A172 (cell line): Measurements from ENCODE around the gene JUNB. TPM values are rescaled to one million over a fixed set of nuclear protein-coding genes. Genes with fewer than 3 reads are reported as not detected.
"Not testable (repeated sequence)": the region's sequence is repeated elsewhere in the genome, so short reads cannot be mapped to it uniquely, and the experiment has no call there.

Source experiments
- DNase-seq: peaks from one replicate; pipeline ENCODE4 v3.0.0-alpha.2; 2015; ENCODE audit warnings: low spot score
- total RNA-seq: library from RNA; depleted of rRNA; stranded (reverse); fragments of >200 nt; shearing (Covaris generic); gene quantifications from 2 replicates; pipeline ENCODE4 v1.2.3, GENCODE V29; 2014

JUNB gene
- total RNA-seq, 1 experiment from 2014 or later, result 85.7 TPM

DNA sequence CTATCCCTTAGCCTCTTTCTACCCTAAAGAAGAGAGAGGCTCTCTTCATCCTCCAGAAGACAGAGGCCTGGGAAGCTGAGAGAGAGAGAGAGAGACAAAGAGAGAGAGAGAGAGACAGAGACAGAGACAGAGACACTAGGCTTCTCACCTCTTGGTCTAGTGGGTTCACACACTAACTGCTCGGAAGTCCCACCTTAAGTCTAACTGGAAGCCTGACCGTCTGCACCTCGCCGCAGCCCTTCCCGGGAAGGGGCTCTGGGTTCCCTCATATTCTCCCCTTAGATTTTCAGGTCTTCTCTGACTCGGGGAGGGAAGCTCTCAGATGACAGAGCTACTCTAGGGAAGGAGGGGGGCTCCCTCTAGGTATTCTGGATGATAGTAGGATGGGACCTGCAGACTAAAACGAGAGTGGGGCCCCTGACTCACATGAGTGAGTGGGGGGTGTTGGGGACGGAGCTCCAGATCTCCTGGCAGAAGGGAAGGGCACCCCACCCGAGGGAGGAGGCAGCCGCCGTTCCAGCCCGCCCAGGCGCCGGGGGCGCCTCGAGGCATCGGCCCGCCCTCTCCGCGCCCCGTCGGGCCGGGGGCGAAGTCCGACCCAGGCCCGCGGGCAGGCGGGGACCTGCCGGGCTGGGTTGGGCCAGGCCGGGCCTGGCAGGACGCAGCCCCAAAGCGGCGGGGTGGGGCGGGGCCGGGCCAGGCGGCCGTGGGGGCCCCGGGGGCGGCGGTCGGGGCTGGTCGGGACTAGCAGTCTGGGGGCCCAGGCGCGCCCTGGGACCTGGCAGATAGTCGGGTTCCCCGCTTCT is 2.0 kb upstream of the JUNB start:
- peak; percentile 41 for DNase-seq

DNA sequence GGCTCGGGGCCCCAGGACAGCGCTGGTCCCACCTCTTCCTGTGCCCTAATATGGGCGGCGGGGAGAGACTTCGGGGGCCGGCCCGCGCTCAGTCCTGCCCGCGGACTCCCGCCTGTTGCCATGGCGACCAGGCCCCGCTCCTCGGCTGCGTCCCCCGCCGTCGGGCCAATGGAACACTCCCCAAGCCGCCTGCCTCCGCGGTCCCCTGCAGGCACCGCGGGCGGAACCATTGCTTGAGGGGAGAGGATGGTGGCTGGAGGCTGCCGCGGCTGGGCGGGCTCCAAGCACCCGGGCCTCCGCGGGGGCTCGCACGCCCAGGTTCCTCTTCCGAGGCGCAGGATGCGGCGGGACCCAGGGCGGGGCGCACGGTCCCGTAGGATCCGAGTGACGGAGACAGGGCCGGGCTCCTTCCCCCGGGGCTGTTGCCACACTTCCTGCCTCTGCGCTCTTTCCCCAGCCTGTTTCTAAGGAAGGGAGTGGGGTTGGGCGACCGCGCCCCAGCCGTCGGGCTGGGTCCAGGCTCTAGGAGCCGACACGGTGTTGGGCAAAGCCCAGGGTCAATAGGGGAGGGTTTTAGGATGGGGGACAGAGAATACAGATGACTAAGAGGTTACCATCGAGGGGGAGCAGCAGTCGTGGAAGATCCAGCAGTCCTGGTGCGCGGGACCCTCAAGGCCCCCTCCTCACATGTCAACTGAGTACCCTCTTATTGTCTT is 1.2 kb upstream of the JUNB start:
- peak; percentile 89 for DNase-seq

DNA sequence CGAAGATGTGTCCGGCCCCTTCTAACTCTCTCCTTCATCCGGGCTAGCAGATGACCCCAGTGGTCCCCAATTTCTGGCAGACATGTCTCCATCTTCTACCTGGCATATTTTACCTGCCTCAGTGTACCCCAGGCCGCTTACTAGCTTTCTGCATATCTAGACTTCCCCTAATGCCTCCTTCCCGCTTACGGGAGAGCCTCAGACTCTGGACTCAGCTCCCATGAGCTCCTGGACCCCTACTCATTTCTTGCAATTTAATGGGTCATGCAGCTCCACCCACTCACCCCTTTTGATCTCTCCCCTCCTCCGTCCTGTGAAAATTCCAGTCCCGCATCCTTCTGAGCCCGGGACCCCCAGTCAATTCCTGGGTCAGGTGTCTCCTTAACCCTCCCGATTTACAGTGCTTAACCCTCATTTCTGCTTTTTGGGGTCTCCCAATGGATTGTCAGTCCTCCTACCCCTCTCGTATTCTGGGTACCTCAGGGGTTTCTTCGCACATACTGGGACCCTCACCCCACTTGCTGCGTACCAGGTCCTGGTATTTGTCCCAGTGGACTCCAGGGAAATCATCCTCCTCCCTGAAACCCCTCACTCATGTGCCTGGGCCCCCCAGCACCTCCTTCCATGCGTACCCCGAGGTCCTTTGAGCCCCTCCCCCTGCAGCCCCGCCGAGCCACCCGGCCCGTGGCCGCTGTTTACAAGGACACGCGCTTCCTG is 500 bp upstream of the JUNB start:
- no peak for DNase-seq

DNA sequence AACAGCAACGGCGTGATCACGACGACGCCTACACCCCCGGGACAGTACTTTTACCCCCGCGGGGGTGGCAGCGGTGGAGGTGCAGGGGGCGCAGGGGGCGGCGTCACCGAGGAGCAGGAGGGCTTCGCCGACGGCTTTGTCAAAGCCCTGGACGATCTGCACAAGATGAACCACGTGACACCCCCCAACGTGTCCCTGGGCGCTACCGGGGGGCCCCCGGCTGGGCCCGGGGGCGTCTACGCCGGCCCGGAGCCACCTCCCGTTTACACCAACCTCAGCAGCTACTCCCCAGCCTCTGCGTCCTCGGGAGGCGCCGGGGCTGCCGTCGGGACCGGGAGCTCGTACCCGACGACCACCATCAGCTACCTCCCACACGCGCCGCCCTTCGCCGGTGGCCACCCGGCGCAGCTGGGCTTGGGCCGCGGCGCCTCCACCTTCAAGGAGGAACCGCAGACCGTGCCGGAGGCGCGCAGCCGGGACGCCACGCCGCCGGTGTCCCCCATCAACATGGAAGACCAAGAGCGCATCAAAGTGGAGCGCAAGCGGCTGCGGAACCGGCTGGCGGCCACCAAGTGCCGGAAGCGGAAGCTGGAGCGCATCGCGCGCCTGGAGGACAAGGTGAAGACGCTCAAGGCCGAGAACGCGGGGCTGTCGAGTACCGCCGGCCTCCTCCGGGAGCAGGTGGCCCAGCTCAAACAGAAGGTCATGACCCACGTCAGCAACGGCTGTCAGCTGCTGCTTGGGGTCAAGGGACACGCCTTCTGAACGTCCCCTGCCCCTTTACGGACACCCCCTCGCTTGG is 966 bp downstream of the JUNB start:
- DNase-seq, result peak; percentile 40

DNA sequence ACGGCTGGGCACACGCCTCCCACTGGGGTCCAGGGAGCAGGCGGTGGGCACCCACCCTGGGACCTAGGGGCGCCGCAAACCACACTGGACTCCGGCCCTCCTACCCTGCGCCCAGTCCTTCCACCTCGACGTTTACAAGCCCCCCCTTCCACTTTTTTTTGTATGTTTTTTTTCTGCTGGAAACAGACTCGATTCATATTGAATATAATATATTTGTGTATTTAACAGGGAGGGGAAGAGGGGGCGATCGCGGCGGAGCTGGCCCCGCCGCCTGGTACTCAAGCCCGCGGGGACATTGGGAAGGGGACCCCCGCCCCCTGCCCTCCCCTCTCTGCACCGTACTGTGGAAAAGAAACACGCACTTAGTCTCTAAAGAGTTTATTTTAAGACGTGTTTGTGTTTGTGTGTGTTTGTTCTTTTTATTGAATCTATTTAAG is 1.6 kb downstream of the JUNB start:
- no peak for DNase-seq

DNA sequence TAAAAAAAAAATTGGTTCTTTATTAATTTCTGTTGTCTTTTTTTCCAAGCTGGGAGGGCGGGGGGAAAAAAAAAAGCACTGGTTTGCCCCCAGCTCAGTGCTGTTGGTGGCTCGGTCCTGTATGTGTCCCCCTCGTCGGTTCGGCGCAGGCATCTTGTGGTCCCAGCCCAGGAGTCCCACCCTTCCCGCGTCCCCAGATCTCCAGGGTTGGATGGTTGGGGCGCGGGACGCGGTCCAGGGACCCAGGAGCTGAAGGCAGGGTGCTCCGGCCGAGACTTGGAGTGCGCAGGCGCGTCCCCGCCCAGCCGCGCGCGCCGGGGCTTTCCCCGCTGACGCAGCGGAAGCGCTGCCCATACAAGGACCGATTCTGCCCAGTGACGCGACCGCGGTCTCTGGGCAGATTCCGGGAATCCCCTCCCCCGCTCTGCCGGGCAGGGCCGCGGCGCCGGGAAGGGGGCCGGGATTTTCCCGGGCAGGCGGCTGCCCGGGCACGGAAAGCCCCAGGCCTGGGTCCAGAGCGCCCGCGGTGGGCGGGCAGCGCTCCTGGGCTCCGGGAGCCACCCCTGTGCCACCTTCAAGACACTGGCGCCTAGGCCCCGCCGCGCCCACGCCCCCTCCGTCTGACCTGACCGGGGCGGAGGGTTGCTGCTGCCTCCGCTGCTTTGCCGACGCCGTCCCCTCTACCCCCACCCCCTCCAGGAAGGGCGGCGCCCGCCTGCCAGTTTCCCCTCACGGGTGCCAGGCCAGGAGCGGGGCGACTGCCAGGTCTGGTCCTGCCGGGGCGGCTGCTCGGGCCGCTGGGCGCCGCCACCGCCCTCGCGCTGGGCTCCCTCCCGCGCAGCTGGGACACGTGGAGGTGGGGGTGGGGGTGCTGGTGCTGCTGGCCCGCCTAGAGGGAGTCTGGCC is 2.3 kb downstream of the JUNB start:
- peak; percentile 91 for DNase-seq

DNA sequence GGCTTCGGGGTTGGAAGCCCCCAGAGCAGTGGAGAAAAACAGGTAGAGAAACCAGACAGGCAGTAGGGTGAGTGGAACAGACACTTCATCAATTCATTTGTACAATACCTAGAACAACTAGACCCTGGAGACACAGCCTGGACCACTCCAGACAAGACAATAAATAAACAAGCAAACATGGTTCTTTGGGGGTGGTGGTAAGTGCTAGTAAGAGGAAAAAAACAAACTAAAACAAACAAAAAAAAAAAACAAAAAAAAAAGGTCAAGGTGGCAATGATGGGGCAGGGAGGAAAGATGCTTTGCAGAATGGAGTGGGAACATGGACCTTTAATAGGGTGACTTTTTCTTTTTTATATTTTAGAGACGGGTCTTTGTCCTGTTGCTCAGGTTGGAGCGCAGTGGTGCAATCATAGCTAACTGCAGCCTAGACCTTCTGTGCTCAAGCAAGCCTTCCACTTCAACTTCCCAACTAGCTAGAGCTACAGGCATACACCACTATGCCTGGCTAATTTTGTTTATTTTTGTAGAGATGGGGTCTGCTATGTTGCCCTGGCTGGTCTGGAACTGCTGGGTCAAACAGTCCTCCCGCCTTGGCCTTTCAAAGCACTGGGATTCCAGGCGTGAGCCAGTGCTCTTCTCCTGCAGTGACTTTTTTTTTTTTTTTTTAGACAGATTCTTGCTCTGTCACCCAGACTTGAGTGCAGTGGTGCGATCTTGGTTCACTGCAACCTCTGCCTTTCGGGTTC is 3.1 kb downstream of the JUNB start:
- peak; percentile 35 for DNase-seq

DNA sequence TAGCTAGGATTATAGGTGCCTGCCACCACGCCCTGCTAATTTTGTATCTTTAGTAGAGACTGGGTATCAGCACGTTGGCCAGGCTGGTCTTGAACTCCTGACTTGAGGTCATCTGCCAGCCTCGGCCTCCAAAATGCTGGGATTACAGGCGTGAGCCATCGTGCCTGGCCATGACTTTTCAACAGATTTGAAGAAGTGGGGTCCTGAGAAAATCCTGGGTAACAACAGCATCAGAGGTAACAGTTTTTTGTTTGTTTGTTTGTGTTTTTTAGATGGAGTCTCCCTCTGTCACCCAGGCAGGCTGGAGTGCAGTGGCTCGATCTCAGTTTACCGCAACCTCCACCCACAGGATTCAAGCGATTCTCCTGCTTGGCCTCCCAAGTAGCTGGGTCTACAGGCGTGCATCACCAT is 3.7 kb downstream of the JUNB start:
- DNase-seq, result no peak

DNA sequence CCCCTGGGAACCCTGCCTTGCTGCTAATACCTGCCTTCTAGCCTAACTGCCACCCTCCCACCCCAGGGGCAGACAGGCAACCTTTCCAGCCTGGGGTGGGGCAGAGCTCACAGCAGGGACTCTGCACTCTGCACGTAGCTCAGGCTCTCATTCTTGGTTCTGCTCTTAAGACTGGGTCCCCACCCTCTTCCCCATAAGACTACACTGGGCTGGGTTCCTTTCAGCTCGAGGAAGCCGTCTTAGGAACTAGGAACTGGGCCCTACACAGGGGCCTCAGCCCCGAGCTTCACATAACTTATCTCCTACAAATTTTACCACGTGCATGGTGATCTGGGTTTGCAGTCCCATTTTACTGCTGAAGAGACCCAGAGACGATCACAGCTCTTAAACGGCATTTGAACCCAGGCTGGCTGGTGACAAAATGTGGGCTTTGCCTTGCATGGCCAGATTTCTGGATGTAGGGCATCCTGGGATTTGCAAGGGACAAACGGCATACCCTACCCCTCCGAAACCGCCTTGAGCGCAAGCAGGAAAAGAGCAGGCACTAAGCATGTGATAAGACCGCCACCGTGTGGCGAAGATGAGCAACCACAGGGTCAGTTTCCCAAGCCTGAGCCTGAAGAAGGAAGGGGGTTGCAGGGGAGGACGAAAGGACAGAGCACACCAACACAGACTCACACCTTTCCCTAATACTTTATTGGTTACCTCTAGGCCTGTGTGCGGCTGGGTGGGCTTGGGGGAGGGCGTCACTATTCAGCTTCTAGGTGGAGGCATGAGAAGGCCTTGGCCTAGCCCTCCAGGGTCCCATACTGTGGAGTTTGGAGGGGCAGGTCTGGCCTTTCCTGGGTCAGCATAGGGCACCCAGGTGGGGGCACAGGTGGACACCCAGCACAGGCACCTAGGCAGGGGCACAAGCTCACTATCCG is 5.1 kb downstream of the JUNB start:
- DNase-seq, result peak; percentile 73

DNA sequence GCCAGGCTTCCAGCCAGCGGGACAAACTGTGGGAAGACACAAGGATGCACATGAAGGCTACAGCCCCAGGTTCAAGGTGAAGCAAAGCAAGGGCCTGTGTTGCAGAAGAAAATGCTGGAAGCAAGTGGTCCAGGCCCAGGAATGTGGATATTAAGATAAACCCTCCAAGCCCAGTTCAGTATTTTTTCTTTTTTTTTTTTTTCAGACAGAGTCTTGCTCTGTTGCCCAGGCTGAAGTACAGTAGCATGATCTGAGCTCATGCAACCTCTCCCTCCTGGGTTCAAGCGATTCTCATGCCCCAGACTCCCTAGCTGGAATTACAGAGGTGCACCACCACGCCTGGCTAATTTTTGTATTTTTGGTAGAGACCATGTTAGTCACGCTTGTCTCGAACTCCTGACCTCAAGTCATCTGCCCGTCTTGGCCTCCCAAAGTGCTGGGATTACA is 5.9 kb downstream of the JUNB start:
- no peak for DNase-seq

DNA sequence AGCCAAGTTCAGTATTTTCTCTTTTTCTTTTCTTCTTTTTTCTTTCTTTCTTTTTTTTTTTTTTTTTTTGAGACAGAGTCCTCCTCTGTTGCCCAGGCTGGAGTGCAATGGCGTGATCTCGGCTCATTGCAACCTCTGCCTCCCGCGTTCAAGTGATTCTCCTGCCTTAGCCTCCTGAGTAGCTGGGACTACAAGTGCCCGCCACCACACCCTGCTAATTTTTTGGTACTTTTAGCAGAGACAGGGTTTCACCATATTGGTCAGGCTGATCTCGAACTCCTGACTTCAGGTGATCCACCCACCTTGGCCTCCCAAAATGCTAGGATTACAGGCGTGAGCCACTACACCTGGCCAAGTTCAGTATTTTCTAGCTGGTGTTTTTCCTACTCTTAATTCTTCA is 6.3 kb downstream of the JUNB start:
- DNase-seq, result not testable (repeated sequence)

DNA sequence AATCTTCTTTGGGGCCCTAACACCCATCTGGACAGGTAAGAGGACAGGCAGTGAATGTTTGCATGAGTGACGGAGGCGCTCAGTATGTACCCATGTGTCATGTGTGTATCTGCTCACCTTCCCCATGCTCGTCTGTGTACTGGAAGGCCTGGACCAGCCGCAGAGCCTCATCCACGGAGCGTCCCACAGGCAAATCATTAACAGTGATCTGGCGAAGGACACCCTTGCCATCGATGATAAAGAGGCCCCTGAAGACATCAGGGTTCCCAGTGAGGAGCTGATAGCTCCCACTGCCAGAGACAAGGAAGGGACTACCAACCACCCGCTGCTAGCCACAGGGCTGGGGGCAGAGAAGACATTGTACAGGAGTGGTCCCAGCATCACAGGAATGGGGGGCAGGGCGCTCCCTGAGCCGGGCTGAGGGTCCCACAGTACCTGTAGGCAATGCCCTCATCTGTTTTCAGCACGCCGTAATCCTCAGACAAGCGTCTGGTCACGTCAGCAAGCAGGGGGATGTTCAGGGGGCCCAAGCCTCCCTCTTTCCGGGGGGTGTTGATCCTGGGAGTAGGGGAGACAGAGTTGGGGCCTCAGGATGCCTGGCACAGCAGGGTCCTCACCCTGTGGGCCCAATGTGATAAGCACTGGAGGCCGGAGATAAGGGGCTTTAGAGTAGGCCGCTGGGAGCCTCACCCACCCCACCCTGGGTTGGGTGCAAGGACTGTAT is 8.6 kb downstream of the JUNB start:
- DNase-seq, result no peak

DNA sequence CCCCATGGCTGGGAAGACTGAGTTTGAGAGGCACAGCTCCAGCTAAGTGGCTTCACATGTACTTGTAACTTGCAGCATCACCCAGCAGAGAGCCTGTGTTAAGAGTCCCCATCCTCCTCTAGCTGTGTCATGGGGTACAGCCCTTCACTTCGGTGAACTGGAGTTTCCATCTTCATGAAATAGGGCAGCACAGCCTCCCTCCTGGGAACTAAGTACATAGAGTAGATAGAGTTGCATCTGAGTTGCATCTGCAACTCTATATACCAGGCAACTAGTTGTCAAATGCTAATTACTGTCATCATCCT is 9.1 kb downstream of the JUNB start:
- no peak for DNase-seq

DNA sequence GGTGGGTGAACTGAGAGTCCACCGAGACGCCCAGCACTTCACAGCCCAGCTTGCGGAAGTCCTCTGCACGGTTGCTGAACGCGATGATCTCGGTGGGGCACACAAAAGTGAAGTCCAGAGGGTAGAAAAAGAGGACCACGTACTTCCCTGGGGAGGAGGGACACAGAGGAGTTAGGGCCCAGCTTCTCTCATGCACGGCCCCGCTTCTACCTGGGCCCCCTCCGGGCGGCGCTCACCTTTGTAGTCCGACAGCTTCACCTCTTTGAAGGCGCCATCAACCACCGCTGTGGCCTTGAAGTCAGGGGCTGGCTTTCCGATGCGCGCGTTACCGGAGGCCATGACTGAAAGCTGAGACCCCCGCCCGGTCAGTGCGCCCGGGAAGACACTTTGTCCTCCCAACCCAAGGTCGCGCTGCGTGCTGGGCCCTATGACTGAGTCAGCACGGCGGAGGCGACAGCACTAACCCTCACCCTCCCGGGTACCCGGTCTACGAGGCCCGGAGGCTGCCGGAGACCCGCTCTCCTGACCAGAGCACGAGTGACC is 9.7 kb downstream of the JUNB start:
- DNase-seq, result no peak

DNA sequence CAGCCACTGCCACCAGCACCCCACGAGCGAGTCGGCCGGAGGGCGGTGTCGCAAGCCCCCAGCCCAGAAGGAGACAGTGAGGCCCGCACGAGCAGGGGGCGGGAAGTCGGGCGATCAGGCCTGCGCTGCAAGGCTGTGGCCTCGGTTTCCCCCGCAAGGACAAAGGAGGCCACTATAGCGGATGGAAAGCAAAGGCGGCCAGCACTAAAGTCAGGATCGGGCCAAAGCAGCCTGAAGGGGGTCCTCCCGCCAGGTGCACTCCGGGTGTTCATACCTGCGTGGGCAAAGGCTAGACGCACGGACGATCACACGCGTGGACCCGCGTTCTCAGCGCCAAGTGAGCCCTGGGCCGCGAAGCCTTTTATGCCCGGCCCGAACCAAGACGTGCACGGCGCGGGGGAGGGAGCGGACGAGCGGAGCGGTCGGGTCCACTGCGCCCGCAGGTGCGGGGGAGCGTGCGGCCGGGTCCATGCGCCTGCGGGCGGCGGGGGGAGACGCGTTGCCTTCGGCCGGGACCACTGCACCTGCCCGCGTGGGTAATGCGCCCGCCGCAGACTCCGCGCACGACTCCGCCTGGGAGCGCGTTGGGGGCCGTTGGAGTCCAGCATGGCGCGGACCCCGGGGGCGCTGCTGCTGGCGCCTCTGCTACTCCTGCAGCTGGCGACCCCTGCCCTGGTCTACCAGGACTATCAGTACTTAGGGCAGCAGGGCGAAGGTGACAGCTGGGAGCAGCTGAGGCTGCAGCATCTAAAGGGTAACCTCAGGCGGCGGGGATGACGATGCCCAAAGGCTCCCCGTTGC is 10.4 kb downstream of the JUNB start, which contains the start of the genes PRDX2 and THSD8:
TSS of gene PRDX2 (minus strand) at position 335 of the 801 bp plus-strand sequence. CDS start 539 bp downstream, outside the sequence.
TSS of gene THSD8 (plus strand) at position 604 of the 801 bp plus-strand sequence. CDS start at position 607, 3 bp downstream.
- no peak for DNase-seq

DNA sequence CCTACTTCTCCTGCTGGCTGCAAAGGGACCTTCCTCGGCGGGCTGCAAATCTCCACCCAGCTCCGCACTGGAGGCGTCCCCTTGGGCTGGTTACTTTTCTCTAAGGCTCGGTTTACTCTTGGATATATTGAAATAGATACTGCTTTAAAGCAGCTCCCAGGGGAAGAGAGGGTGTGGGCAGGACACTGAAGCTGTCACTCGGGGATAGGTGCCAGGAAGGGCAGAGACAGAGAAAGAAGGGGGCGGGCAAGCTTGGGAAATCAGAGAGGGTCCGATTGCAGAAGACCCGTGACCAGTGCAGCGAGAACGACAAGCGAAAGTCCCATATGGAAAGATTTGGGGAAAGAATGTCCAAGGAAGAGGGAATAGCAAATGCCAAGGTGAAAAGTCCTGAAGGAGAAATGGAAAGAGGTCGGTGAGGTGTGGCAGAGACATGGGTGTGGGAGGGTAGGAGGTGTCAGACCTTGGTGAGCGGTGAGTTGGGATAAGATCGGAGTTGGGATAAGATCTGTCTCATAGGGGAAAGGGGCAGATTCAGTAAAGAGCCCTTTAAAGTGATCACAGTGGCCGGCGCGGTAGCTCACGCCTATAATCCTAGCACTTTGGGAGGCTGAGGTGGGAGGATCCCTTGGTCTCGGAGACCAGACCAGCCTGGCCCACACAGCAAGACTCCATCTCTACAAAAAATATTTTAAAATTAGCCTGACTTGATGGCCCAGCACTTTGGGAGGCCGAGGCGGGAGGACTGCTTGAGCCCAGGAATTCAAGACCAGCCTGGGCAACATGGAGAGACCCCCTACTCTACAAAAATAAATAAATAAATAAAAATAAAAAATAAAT is 11.2 kb downstream of the JUNB start:
- no peak for DNase-seq
